K562 (cell line): ENCODE measurements around the gene CACNB2.

ENCODE experiments used
- ATF2 ChIP-seq: sonication (generic); formaldehyde crosslinking; IDR thresholded peaks from 2 replicates; pipeline ENCODE4 v1.8.1; 2022; ENCODE audit warnings: missing genetic modification reagents
- CTCF ChIP-seq, 3 experiments: IDR thresholded peaks in 2 of 3; conservative IDR thresholded peaks in 1 of 3; 2 replicates each; pipeline ENCODE4 v1.5.1; 2011 to 2012; ENCODE audit warnings: low read length in 3 of 3, mild to moderate bottlenecking in 3 of 3, control low read depth in 2 of 3, improper control_type of control experiment in 1 of 3, inconsistent platforms in 1 of 3, low read depth in 1 of 3, mixed read lengths in 1 of 3, moderate library complexity in 1 of 3; ENCODE audit not compliant: insufficient read depth in 2 of 3
- IRF2 ChIP-seq: sonication (generic); formaldehyde crosslinking; IDR thresholded peaks from 2 replicates; pipeline ENCODE4 v1.8.1; 2022; ENCODE audit warnings: mild to moderate bottlenecking, missing genetic modification reagents
- PHF8 ChIP-seq: fragments of 200-600 bp; sonication (generic); IDR thresholded peaks from 2 replicates; pipeline ENCODE4 v1.6.1; 2012; ENCODE audit warnings: mixed run types, mild to moderate bottlenecking, inconsistent platforms, low read length, moderate library complexity, borderline replicate concordance
- POLR2A ChIP-seq: fragments of 450-650 bp; conservative IDR thresholded peaks from 2 replicates; pipeline ENCODE4 v1.6.1; 2016
- SMC3 ChIP-seq: conservative IDR thresholded peaks from 2 replicates; pipeline ENCODE4 v1.6.1; 2011; ENCODE audit warnings: low read depth, low read length, improper control_type of control experiment; ENCODE audit not compliant: insufficient read depth
- SNRNP70 ChIP-seq: fragments of 200-400 bp; formaldehyde crosslinking; optimal IDR thresholded peaks from 2 replicates; pipeline ENCODE3; 2017; ENCODE audit warnings: low read depth, low read length
- SPI1 ChIP-seq: IDR thresholded peaks from 2 replicates; pipeline ENCODE4 v1.6.1; 2011; ENCODE audit warnings: low read depth, low read length, control low read depth, borderline replicate concordance
- TAF1 ChIP-seq: IDR thresholded peaks from 2 replicates; pipeline ENCODE4 v1.6.1; 2011; ENCODE audit warnings: mild to moderate bottlenecking, low read length, moderate library complexity; ENCODE audit not compliant: insufficient read depth, control insufficient read depth, severe bottlenecking; ENCODE audit errors: extremely low read depth
- USF1 ChIP-seq: sonication (generic); formaldehyde crosslinking; IDR thresholded peaks from 2 replicates; pipeline ENCODE4 v1.9.0; 2022; ENCODE audit warnings: mild to moderate bottlenecking, missing genetic modification reagents
- ZNF224 ChIP-seq: sonication (generic); formaldehyde crosslinking; IDR thresholded peaks from 2 replicates; pipeline ENCODE4 v1.8.0; 2022; ENCODE audit warnings: mild to moderate bottlenecking, missing genetic modification reagents
- ZNF512 ChIP-seq: IDR thresholded peaks from 2 replicates; pipeline ENCODE4 v1.6.1; 2016; ENCODE audit warnings: missing genetic modification characterization, missing compliant biosample characterization

- TF ChIP-seq ATF2 (CRISPR knock-in tag) = no peak
- no peak for TF ChIP-seq USF1 (CRISPR knock-in tag)
- no peak for TF ChIP-seq POLR2A
- TF ChIP-seq PHF8 = no peak
- no peak for TF ChIP-seq SPI1
- TF ChIP-seq ZNF512 (tag) = no peak
- TF ChIP-seq TAF1 = no peak
- TF ChIP-seq IRF2 (CRISPR knock-in tag) = no peak
- TF ChIP-seq ZNF224 = no peak
- TF ChIP-seq SMC3 = no peak
- TF ChIP-seq SNRNP70 = no peak
- TF ChIP-seq CTCF (IDR thresholded peaks at IDR 0.05 in 2 of 3, conservative IDR thresholded peaks at IDR 0.05 in 1 of 3; ENCODE audit: insufficient read depth in 2 of 3, low read depth in 1 of 3, low read length in 3 of 3) = no peak
These were observed 183.7 kb downstream of the CACNB2 start for GRCh38 chr10:18323916-18324315.
